Measurements from ENCODE around the gene CRYBB3. TPM values are rescaled to one million over a fixed set of nuclear protein-coding genes. Genes with fewer than 3 reads are reported as not detected.
"Not testable (repeated sequence)": the region's sequence is repeated elsewhere in the genome, so short reads cannot be mapped to it uniquely, and the experiment has no call there.

CRYBB3 gene
- total RNA-seq, 1 donor from 2014 or later, result 0.60 TPM

DNA sequence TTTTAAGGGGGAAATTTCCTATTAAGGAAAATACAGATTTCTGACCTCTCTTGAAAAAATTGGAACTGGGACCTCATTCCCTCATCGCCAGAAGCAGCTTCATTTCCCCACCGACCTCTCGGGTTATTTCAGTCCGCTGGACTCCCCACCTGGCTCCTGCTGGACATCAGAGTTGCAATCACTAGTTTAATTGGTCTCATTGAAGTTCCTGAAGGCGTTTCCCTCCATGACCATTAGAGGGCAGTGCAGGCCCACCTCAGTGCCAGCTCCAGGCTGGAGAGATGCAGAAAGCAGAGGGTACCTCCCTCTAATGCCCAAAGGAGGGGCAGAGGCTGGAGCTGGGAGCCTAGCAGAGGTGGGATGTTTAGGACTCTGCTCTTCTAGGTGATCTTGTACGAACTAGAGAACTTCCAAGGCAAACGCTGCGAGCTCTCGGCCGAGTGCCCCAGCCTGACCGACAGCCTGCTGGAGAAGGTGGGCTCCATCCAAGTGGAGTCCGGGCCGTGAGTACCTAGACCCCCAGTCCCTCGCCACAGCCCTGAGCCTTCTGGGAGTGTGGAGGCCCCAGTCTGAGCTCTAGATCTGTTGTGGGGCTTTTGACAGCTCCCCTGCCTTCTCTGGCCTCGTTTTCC lies 2.7 kb downstream of the CRYBB3 start:
- Mint-ChIP-seq H3K4me3 (no peak overlapping the region), H3K4me1 (ENCODE audit: low read depth) (peaks cover 6% of the 10 kb centered on the region), H3K36me3 (ENCODE audit: low read depth) (no peaks in the 10 kb centered on the region), H3K27me3 (ENCODE audit: insufficient read depth) (no peaks in the 10 kb centered on the region), H3K9me3 (no peaks in the 10 kb centered on the region), H3K27ac (no peak overlapping the region)
- intact Hi-C loops (cut with micrococcal nuclease), result loop anchor here (1.0 to 5.0 kb wide), 4 partner anchors 122 to 1129 kb away; no protein-coding TSS in a partner anchor
- DNase-seq (ENCODE audit: low spot score), result peak; percentile 24

DNA sequence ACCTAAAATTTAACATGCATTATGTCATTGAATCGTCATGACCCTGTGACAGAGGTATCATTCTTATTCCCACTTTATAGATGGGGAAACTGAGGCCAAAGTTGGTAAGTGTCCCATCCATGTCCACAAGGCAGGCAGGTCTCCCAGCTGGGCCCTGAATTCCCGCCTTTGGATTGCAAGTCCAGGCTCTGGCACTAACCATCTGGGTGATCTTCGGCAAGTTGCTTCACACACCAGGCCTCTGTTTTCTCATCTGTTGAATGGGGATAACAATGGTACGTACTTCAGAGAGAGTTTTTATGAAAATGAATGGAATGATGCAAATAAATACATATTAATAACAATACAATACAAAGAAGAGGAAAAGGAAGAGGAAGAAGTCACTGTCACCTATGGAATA lies 3.4 kb downstream of the CRYBB3 start:
- intact Hi-C loops (cut with micrococcal nuclease), result loop anchor here (2.0 to 5.0 kb wide), 2 partner anchors 122 to 244 kb away; no protein-coding TSS in a partner anchor
- Mint-ChIP-seq H3K36me3 (ENCODE audit: low read depth) (no peaks in the 10 kb centered on the region), H3K9me3 (no peaks in the 10 kb centered on the region), H3K27ac (no peak overlapping the region), H3K4me3 (no peak overlapping the region), H3K4me1 (ENCODE audit: low read depth) (peaks cover 6% of the 10 kb centered on the region), H3K27me3 (ENCODE audit: insufficient read depth) (no peaks in the 10 kb centered on the region)
- no peak for DNase-seq (ENCODE audit: low spot score)

DNA sequence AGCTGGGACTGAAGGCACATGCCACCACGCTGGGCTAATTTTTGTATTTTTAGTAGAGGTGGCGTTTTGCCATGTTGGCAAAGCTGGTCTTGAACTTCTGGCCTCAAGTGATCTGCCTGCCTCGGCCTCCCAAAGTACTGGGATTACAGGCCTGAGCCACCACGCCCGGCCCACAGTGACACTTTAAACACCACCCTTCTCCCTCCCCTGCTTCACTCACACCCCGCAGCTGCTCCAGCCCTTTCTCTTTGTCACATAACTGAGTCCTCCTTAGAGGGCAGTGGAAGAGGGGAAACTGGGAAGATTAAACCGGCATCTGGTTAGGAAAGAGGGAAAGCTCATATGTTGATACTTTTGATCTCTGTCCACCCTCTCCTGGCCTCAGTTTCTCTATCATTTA lies 4.9 kb downstream of the CRYBB3 start:
- not testable (repeated sequence) for H3K4me3 Mint-ChIP-seq; H3K4me1 Mint-ChIP-seq (ENCODE audit: low read depth); H3K9me3 Mint-ChIP-seq; H3K36me3 Mint-ChIP-seq (ENCODE audit: low read depth); H3K27ac Mint-ChIP-seq; H3K27me3 Mint-ChIP-seq (ENCODE audit: insufficient read depth); DNase-seq (ENCODE audit: low spot score)
- intact Hi-C loops (cut with micrococcal nuclease), result loop anchor here (5.0 kb wide), 1 partner anchor 243 kb away; no protein-coding TSS in a partner anchor

DNA sequence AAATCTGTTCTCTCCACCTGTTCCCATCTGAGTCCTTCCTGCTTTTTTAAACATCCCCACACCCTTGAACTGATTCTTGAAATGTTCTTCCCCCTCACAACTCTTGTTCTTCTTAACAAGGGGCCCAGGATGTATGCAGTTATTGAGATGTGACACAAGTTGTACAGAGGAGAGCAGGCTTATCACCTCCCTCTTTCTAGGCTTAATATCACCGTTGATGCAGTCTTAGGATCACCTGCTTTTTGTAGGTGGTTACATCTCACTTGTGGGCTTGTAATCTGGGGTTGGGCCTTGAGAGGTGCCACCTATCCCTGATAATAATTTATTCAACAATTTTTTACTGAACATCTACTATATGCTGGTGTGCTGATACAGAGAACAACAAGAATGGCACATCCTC lies 6.2 kb downstream of the CRYBB3 start:
- Mint-ChIP-seq H3K36me3 (ENCODE audit: low read depth) (no peaks in the 10 kb centered on the region), H3K4me3 (no peak overlapping the region), H3K27me3 (ENCODE audit: insufficient read depth) (no peaks in the 10 kb centered on the region), H3K27ac (no peak overlapping the region), H3K9me3 (no peaks in the 10 kb centered on the region), H3K4me1 (ENCODE audit: low read depth) (no peaks in the 10 kb centered on the region)
- intact Hi-C loops (cut with micrococcal nuclease), result no loop called here
- no peak for DNase-seq (ENCODE audit: low spot score)

DNA sequence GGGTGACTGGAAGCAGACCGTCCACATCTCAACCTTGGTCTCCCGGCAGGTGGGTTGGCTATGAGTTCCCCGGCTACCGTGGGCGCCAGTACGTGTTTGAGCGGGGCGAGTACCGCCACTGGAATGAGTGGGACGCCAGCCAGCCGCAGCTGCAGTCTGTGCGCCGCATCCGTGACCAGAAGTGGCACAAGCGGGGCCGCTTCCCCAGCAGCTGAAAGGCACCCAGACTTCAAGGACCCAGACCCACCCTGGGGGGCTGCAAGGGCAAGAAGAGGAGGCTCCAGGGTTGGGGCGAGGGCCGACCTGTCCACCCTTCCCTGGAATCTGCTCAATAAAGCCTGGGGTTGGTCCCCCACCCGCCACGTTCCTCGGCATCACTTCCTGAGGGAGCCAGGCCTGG lies 7.3 kb downstream of the CRYBB3 start:
- H3K27ac Mint-ChIP-seq, result no peak overlapping the region
- H3K27me3 Mint-ChIP-seq (ENCODE audit: insufficient read depth), result no peaks in the 10 kb centered on the region
- H3K9me3 Mint-ChIP-seq, result no peaks in the 10 kb centered on the region
- no peaks in the 10 kb centered on the region for H3K36me3 Mint-ChIP-seq (ENCODE audit: low read depth)
- intact Hi-C loops (cut with micrococcal nuclease), result no loop called here
- no peak for DNase-seq (ENCODE audit: low spot score)
- H3K4me3 Mint-ChIP-seq, result no peak overlapping the region
- H3K4me1 Mint-ChIP-seq (ENCODE audit: low read depth), result no peaks in the 10 kb centered on the region

DNA sequence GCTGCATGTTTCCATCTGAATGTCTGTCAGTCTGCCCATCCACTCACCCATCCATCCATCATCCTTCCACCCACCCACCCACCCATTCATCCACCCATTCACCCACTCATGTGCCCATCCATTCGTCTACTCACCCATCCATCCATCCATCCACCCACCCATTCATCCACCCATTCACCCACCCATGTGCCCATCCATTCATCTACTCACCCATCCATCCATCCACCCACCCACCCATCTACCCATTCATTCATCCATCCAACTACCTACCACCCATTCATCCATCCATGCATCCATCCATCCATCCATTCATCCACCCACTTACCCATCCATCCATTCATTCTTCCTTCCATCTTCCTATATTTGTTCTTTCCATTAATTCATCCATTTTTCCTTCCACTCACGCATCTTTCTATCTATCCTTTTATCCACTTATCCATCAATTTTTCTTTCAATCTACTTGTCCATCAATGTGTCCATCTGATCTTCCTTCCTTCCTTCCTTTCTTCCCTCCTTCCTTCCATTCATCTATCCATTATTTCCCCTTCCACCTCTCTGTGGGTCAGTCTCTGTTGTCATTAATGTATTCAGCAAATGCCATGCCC lies 8.0 kb downstream of the CRYBB3 start:
- Mint-ChIP-seq H3K27me3 (ENCODE audit: insufficient read depth) (no peaks in the 10 kb centered on the region), H3K4me3 (no peak overlapping the region), H3K9me3 (no peaks in the 10 kb centered on the region), H3K36me3 (ENCODE audit: low read depth) (no peaks in the 10 kb centered on the region), H3K4me1 (ENCODE audit: low read depth) (no peaks in the 10 kb centered on the region), H3K27ac (no peak overlapping the region)
- intact Hi-C loops (cut with micrococcal nuclease), result no loop called here
- no peak for DNase-seq (ENCODE audit: low spot score)

DNA sequence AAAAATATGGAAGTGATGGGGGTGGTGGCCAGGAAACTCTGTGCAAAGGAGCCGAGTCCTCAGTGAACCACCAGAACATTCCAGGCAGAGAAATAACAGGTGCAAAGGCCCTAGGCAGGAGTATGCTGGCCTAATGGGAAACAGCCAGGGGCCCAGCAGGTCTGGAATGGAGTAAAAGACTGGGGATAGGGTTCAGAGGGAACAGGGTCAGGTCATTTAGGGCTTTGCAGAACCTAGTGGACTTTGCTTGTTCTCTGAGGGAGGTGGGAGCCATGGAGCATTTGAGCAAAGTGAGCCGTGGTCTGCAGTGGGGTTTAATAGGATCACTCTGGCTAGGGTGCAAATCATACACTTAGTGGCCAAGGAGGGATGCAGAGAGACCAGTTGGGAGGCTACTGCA lies 8.7 kb downstream of the CRYBB3 start:
- Mint-ChIP-seq H3K4me1 (ENCODE audit: low read depth) (no peaks in the 10 kb centered on the region), H3K9me3 (peaks cover under 1% of the 10 kb centered on the region), H3K36me3 (ENCODE audit: low read depth) (no peaks in the 10 kb centered on the region), H3K27me3 (ENCODE audit: insufficient read depth) (no peaks in the 10 kb centered on the region), H3K27ac (no peak overlapping the region), H3K4me3 (no peak overlapping the region)
- intact Hi-C loops (cut with micrococcal nuclease), result no loop called here
- DNase-seq (ENCODE audit: low spot score), result no peak

DNA sequence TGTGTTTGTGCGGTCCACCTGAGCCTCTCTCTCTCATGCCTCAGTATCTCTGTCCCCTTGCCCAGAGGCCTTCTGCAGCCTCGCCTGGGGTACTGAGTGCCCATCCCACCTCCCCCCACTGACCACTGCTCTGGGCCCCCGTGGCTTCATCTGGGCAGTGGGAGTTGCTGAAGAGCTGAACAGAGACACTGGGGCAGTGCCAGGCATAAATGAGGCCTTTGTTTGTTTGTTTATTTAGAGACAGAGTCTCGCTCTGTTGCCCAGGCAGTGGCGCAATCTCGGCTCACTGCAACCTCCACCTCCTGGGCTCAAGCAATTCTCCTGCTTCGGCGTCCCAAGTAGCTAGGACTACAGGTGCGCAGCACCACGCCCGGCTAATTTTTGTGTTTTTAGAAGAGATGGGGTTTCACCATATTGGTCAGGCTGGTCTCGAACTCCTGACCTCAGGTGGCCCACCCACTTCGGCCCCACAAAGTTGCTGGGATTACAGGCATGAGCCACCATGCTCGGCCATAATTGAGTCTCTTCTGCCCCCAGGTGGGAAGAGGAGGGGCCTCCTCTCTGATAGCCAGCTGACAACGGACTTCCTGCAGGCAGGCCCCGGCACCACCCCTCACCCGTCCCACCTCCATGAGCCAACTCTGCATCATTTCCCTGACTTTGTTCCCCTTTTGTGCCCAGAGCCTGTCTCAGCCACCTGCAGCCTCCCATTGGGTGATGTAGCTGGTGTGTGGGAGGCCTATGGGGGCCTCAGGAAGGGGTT lies 9.3 kb downstream of the CRYBB3 start:
- intact Hi-C loops (cut with micrococcal nuclease), result no loop called here
- Mint-ChIP-seq H3K27me3 (ENCODE audit: insufficient read depth) (no peaks in the 10 kb centered on the region), H3K9me3 (peaks cover 6% of the 10 kb centered on the region), H3K4me3 (no peak overlapping the region), H3K36me3 (ENCODE audit: low read depth) (no peaks in the 10 kb centered on the region), H3K4me1 (ENCODE audit: low read depth) (no peaks in the 10 kb centered on the region), H3K27ac (no peak overlapping the region)
- no peak for DNase-seq (ENCODE audit: low spot score)

DNA sequence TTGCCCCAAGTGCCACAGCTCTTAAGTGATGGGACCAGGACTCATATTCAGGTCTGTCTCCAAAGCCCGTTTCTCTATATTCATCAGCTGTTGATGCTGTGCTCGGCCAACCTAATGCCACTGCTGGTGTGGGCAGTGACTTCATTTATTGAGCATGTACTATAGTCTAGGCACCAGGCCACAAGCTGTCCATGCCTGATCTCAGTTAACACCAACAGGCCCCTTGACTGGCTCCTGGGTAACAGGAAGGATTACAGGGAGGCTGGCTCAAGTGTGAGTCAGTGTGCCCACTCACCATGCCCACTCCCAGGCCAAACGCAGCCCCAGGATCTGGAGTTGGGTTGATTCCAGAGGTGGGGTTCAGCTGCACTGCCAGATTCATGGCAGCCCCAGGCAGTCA lies 11.1 kb downstream of the CRYBB3 start:
- Mint-ChIP-seq H3K36me3 (ENCODE audit: low read depth) (no peaks in the 10 kb centered on the region), H3K27ac (no peak overlapping the region), H3K9me3 (peaks cover 6% of the 10 kb centered on the region), H3K27me3 (ENCODE audit: insufficient read depth) (no peaks in the 10 kb centered on the region), H3K4me1 (ENCODE audit: low read depth) (no peaks in the 10 kb centered on the region), H3K4me3 (no peak overlapping the region)
- intact Hi-C loops (cut with micrococcal nuclease), result loop anchor here (10.0 kb wide), 1 partner anchor 574 kb away; no protein-coding TSS in a partner anchor
- no peak for DNase-seq (ENCODE audit: low spot score)

DNA sequence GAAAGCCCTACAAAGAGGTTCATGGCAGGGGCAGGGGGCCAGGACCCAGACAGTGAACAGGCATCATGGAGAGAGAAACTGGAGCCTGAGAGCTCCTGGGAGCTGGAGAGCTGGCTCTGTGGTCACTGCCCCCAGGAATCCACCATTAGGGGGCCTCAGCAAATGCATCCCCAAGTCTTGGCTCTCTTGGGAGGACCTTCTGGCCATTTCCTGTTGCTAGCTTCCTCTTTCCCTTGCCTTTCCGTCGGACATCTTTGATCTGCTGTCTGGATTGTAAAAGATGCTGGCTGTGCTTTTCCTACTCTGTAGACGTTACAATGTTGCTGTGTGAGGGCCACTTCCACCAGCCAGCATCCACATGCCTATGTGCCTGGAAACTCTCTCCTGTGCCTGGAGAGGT lies 12.7 kb downstream of the CRYBB3 start:
- H3K36me3 Mint-ChIP-seq (ENCODE audit: low read depth), result no peaks in the 10 kb centered on the region
- no peaks in the 10 kb centered on the region for H3K4me1 Mint-ChIP-seq (ENCODE audit: low read depth)
- no peak overlapping the region for H3K27ac Mint-ChIP-seq
- intact Hi-C loops (cut with micrococcal nuclease), result loop anchor here (10.0 kb wide), 1 partner anchor 572 kb away; no protein-coding TSS in a partner anchor
- H3K9me3 Mint-ChIP-seq, result peaks cover 6% of the 10 kb centered on the region
- no peak for DNase-seq (ENCODE audit: low spot score)
- H3K4me3 Mint-ChIP-seq, result no peak overlapping the region
- H3K27me3 Mint-ChIP-seq (ENCODE audit: insufficient read depth), result peaks cover 6% of the 10 kb centered on the region

DNA sequence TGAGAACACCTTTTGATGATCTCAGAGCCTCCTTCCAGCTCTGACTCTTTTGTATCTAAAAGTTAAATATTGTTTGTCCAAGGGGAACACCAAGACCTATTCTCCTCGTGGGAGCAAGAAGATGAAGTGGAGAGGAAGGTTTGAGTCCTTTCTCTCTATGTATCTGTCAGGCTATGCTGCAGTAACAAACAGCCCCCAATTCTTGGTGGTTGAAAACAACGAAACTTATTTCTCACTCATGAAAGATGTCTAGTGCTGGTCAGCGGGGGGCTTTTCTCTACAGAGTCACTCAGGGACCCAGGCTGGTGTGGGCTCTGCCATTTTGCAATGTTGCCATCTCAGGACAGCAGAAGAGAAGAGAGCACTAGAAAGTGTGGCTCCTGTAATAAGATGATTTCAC lies 13.6 kb downstream of the CRYBB3 start:
- H3K27me3 Mint-ChIP-seq (ENCODE audit: insufficient read depth), result peaks cover 6% of the 10 kb centered on the region
- peaks cover 6% of the 10 kb centered on the region for H3K9me3 Mint-ChIP-seq
- intact Hi-C loops (cut with micrococcal nuclease), result loop anchor here (10.0 kb wide), 1 partner anchor 572 kb away; no protein-coding TSS in a partner anchor
- no peak overlapping the region for H3K27ac Mint-ChIP-seq
- no peaks in the 10 kb centered on the region for H3K36me3 Mint-ChIP-seq (ENCODE audit: low read depth)
- H3K4me3 Mint-ChIP-seq, result no peak overlapping the region
- no peaks in the 10 kb centered on the region for H3K4me1 Mint-ChIP-seq (ENCODE audit: low read depth)
- DNase-seq (ENCODE audit: low spot score), result no peak

DNA sequence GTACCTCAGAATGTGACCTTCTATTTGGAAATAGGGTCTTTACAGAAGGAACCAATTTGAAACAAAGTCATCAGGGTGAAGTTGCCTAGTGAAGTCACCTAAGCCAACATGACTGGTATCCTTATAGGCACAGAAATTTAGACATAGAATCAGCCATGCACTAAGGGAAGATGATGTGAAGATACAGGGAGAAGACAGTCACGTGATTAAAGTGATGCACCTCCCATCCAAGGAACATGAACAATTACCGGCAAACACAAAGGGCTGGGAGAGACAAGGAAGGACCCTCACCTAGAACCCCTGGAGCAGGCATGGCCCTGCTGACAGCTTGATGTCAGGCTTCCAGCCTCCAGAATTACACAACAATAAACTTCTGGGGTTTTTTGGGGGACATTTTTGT lies 16.6 kb downstream of the CRYBB3 start:
- Mint-ChIP-seq H3K27ac (no peak overlapping the region), H3K27me3 (ENCODE audit: insufficient read depth) (peaks cover 6% of the 10 kb centered on the region), H3K36me3 (ENCODE audit: low read depth) (no peaks in the 10 kb centered on the region), H3K4me3 (no peak overlapping the region), H3K9me3 (peaks cover 6% of the 10 kb centered on the region), H3K4me1 (ENCODE audit: low read depth) (no peaks in the 10 kb centered on the region)
- no peak for DNase-seq (ENCODE audit: low spot score)
- intact Hi-C loops (cut with micrococcal nuclease), result loop anchor here (10.0 kb wide), 1 partner anchor 569 kb away; no protein-coding TSS in a partner anchor

DNA sequence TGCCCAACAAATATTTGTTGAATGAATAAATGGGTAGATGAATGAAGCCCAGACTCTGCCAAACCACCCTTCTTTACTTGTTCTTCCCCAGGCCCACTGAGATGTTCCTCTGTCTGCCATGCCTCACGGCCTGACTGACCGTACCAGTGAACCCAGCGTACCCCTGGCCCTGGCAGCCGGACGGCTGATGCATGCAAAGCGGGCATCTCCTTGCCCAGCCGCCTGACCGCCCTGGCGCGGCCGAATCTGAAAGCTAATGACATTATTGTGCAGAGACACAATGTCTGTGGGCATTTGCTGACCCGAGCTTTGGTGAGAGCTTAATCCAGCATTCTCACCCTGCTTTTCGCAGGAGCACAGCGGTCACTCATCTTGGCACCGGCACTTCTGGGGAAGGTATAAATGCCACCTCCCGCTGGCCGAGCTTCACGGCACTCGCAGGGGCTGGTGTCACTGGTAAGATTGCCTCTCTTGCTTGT lies 19.6 kb downstream of the CRYBB3 start, which contains the start of gene CRYBB2:
CRYBB2 (plus strand) TSS at position 429 of the 479 bp plus-strand sequence. CDS start 1,791 bp downstream, outside the sequence.
- no peak within 1 kb of the TSS for H3K27ac Mint-ChIP-seq
- no peak for DNase-seq (ENCODE audit: low spot score)
- H3K9me3 Mint-ChIP-seq, result no peaks in the 10 kb centered on the region
- peaks cover 6% of the 10 kb centered on the region for H3K27me3 Mint-ChIP-seq (ENCODE audit: insufficient read depth)
- H3K36me3 Mint-ChIP-seq (ENCODE audit: low read depth), result no peaks in the 10 kb centered on the region
- H3K4me3 Mint-ChIP-seq, result no peak within 1 kb of the TSS
- intact Hi-C loops (cut with micrococcal nuclease), result loop anchor here (10.0 kb wide), 1 partner anchor 566 kb away; no protein-coding TSS in a partner anchor
- no peaks in the 10 kb centered on the region for H3K4me1 Mint-ChIP-seq (ENCODE audit: low read depth)
